GM23338 (cell line): ENCODE results near the gene CACNG7.

Source experiments
- CREB1 ChIP-seq: fragments of 250-450 bp; sonication (Bioruptor Pico); IDR thresholded peaks from 2 replicates; pipeline ENCODE4 v1.5.0; 2020; ENCODE audit warnings: low read depth, mild to moderate bottlenecking, moderate library complexity
- CTCF ChIP-seq, 2 experiments: fragments of 200-600 bp in 1 of 2; sonication (generic) in 1 of 2; conservative IDR thresholded peaks; 2 replicates each; pipeline versions ENCODE4 v1.5.1 to v1.6.1; 2016 to 2017; ENCODE audit warnings: antibody characterized with exemption in 2 of 2, low read depth in 2 of 2, mild to moderate bottlenecking in 2 of 2, moderate library complexity in 1 of 2
- ETS1 ChIP-seq: IDR thresholded peaks from 2 replicates; pipeline ENCODE4 v1.6.1; 2016; ENCODE audit warnings: antibody characterized with exemption
- EZH2 ChIP-seq: fragments of 200-600 bp; sonication (generic); IDR thresholded peaks from one replicate; pipeline ENCODE4 v1.8.0; 2017; ENCODE audit warnings: antibody characterized with exemption, mild to moderate bottlenecking, low read depth; ENCODE audit not compliant: unreplicated experiment
- EZH2phosphoT487 ChIP-seq: fragments of 200-600 bp; sonication (generic); IDR thresholded peaks from one replicate; pipeline ENCODE4 v1.8.1; 2018; ENCODE audit warnings: antibody characterized with exemption; ENCODE audit not compliant: unreplicated experiment
- NANOG ChIP-seq: IDR thresholded peaks from 2 replicates; pipeline ENCODE4 v1.6.1; 2016; ENCODE audit warnings: antibody characterized with exemption, borderline replicate concordance
- POLR2AphosphoS5 ChIP-seq: IDR thresholded peaks from 2 replicates; pipeline ENCODE4 v1.6.1; 2016; ENCODE audit warnings: antibody characterized with exemption, low read depth
- REST ChIP-seq: IDR thresholded peaks from one replicate; pipeline ENCODE4 v1.6.1; 2018; ENCODE audit warnings: antibody characterized with exemption; ENCODE audit not compliant: unreplicated experiment
- STAT1 ChIP-seq: IDR thresholded peaks from one replicate; pipeline ENCODE4 v1.6.1; 2016; ENCODE audit warnings: antibody characterized with exemption; ENCODE audit not compliant: unreplicated experiment
- ZNF114 ChIP-seq: fragments of 250-450 bp; sonication (Bioruptor Pico); IDR thresholded peaks from 2 replicates; pipeline ENCODE4 v1.5.0; 2020; ENCODE audit warnings: mild to moderate bottlenecking, moderate library complexity
- ZNF331 ChIP-seq: fragments of 250-450 bp; sonication (Bioruptor Pico); IDR thresholded peaks from 2 replicates; pipeline ENCODE4 v1.5.0; 2020; ENCODE audit warnings: low read depth, mild to moderate bottlenecking, moderate library complexity

GRCh38 chr19:53982611-53983010 lies 73.5 kb downstream of the CACNG7 start:
- no peak for TF ChIP-seq ZNF331
- no peak for TF ChIP-seq EZH2phosphoT487
- TF ChIP-seq CTCF (conservative IDR thresholded peaks at IDR 0.05; ENCODE audit: low read depth in 2 of 2), result no peak
- TF ChIP-seq POLR2AphosphoS5, result peak; percentile 25; the same call in 1 of the 2 replicates
- TF ChIP-seq REST, result no peak
- TF ChIP-seq STAT1, result no peak
- no peak for TF ChIP-seq EZH2
- TF ChIP-seq CREB1 (CRISPR knock-in tag), result no peak
- TF ChIP-seq ETS1, result no peak
- TF ChIP-seq NANOG, result no peak
- no peak for TF ChIP-seq ZNF114
